B cell (primary cell): Measurements from ENCODE around the gene GLIS1.

Source experiments
- CTCF ChIP-seq: fragments of 200-600 bp; IDR thresholded peaks from one replicate; pipeline ENCODE4 v1.8.0; 2022; ENCODE audit warnings: antibody characterized with exemption, mild to moderate bottlenecking
- EZH2 ChIP-seq: IDR thresholded peaks from 2 replicates; pipeline ENCODE4 v1.6.1; 2012; ENCODE audit warnings: borderline replicate concordance, low read depth, mild to moderate bottlenecking, moderate library complexity, low read length; ENCODE audit not compliant: insufficient read depth, poor library complexity, severe bottlenecking

GRCh38 chr1:53616927-53617326, 122.0 kb downstream of the GLIS1 start:
- TF ChIP-seq CTCF (no peak), EZH2 (no peak)
